ENCODE data around the gene CASP8AP2. TPM values are rescaled to one million over a fixed set of nuclear protein-coding genes. Genes with fewer than 3 reads are reported as not detected.
"Not testable (repeated sequence)": the region's sequence is repeated elsewhere in the genome, so short reads cannot be mapped to it uniquely, and the experiment has no call there.

CASP8AP2 gene
- total RNA-seq, 1 donor from 2014 or later = 59.0 TPM

- no peaks in the 10 kb centered on the region for H3K9me3 Mint-ChIP-seq
- Histone ChIP-seq H3K4me3 (peak overlapping the region; percentile 65), H2AFZ (replicated peaks) (no peak overlapping the region), H3K9ac (peak overlapping the region; percentile 50), H4K20me1 (ENCODE audit: low read depth) (peaks cover 46% of the 10 kb centered on the region), H3K4me1 (peaks cover 19% of the 10 kb centered on the region), H3K9me3 (ENCODE audit: low read depth) (no peaks in the 10 kb centered on the region), H3K27ac (peak overlapping the region; percentile 71), H3K27me3 (no peaks in the 10 kb centered on the region), H3K79me2 (ENCODE audit: low read depth) (peaks cover 58% of the 10 kb centered on the region), H3F3A (ENCODE audit: low read depth) (peaks cover 41% of the 10 kb centered on the region), H3K4me2 (peak overlapping the region; percentile 95), H3K36me3 (no peaks in the 10 kb centered on the region)
- no peaks in the 10 kb centered on the region for H3K36me3 Mint-ChIP-seq
- TF ChIP-seq, protein P1, sequence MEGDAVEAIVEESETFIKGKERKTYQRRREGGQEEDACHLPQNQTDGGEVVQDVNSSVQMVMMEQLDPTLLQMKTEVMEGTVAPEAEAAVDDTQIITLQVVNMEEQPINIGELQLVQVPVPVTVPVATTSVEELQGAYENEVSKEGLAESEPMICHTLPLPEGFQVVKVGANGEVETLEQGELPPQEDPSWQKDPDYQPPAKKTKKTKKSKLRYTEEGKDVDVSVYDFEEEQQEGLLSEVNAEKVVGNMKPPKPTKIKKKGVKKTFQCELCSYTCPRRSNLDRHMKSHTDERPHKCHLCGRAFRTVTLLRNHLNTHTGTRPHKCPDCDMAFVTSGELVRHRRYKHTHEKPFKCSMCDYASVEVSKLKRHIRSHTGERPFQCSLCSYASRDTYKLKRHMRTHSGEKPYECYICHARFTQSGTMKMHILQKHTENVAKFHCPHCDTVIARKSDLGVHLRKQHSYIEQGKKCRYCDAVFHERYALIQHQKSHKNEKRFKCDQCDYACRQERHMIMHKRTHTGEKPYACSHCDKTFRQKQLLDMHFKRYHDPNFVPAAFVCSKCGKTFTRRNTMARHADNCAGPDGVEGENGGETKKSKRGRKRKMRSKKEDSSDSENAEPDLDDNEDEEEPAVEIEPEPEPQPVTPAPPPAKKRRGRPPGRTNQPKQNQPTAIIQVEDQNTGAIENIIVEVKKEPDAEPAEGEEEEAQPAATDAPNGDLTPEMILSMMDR (IDR thresholded peaks at IDR 0.05) = no peak
- TF ChIP-seq EZH2phosphoT487 (IDR thresholded peaks at IDR 0.05) (no peak), EZH2 (IDR thresholded peaks at IDR 0.05) (no peak)
- peak overlapping the region; percentile 5 for H3K27ac Mint-ChIP-seq
- peaks cover 5% of the 10 kb centered on the region for H3K27me3 Mint-ChIP-seq (ENCODE audit: insufficient read depth, low read depth)
- peak; percentile 55 for DNase-seq (ENCODE audit: low spot score)
- peaks cover 27% of the 10 kb centered on the region for H3K4me1 Mint-ChIP-seq
- peak overlapping the region; percentile 97 for H3K4me3 Mint-ChIP-seq
These were observed 10.7 kb upstream of the CASP8AP2 start for GRCh38 chr6:89818977-89819335.

DNA sequence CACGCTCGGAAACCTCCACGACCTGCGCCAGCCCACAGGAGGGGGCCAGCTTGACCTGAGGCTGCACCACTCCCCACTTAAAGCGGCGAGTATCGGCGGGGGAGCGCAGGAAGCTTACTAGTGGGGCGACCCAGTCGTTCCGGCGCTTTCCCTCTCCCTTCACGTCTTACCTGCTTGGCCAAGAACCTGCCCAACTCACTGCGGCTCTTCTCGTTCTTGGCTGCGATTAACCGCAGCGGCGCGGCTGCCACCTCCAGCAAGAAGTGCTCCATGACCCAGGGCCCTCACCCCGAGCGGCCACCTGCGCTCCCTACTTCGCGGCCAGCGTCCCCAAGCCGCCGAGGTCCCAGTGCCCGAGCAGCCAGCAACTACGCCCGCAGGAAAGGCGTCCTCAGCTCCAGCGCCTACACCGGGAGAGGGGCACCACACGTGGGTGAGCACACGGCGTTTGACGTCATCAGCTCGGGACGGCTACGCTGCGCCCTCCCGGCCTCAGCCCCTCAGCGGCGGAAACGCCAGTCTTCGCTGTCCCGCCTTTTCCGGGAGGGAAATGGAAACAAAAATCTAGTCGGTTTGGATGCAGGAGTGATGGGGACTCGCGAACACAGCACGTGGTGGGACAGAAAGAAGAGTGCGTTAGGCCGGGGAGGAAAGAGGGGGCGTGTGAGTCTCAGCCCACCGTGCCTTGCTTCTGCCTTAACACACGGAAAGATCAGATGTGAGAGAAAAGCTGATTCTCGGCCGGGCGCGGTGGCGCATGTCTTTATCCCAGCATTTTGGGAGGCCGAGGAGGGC is 10.1 kb upstream of the CASP8AP2 start, which contains the start of gene MDN1:
TSS of gene MDN1 (minus strand) at position 459 of the 795 bp plus-strand sequence. CDS start at position 272, 187 bp downstream.
- Histone ChIP-seq H3K79me2 (ENCODE audit: low read depth) (peaks cover 52% of the 10 kb centered on the region), H3K9me3 (ENCODE audit: low read depth) (no peaks in the 10 kb centered on the region), H3K9ac (peak within 1 kb of the TSS; percentile 50), H2AFZ (replicated peaks) (peak within 1 kb of the TSS; percentile 86), H4K20me1 (ENCODE audit: low read depth) (peaks cover 42% of the 10 kb centered on the region), H3K36me3 (no peaks in the 10 kb centered on the region), H3K4me2 (peak within 1 kb of the TSS; percentile 95), H3F3A (ENCODE audit: low read depth) (peaks cover 41% of the 10 kb centered on the region), H3K27me3 (no peaks in the 10 kb centered on the region), H3K4me1 (peaks cover 19% of the 10 kb centered on the region), H3K27ac (peak within 1 kb of the TSS; percentile 71), H3K4me3 (peak within 1 kb of the TSS; percentile 65)
- peak within 1 kb of the TSS; percentile 93 for H3K27ac Mint-ChIP-seq
- H3K9me3 Mint-ChIP-seq = no peaks in the 10 kb centered on the region
- H3K4me3 Mint-ChIP-seq = peak within 1 kb of the TSS; percentile 97
- H3K4me1 Mint-ChIP-seq = peaks cover 27% of the 10 kb centered on the region
- H3K27me3 Mint-ChIP-seq (ENCODE audit: insufficient read depth, low read depth) = peaks cover 5% of the 10 kb centered on the region
- DNase-seq (ENCODE audit: low spot score) = peak; percentile 98
- TF ChIP-seq EZH2phosphoT487 (IDR thresholded peaks at IDR 0.05) (no peak), EZH2 (IDR thresholded peaks at IDR 0.05) (no peak)
- TF ChIP-seq, protein P1 (IDR thresholded peaks at IDR 0.05) = no peak
- H3K36me3 Mint-ChIP-seq = no peaks in the 10 kb centered on the region

DNA sequence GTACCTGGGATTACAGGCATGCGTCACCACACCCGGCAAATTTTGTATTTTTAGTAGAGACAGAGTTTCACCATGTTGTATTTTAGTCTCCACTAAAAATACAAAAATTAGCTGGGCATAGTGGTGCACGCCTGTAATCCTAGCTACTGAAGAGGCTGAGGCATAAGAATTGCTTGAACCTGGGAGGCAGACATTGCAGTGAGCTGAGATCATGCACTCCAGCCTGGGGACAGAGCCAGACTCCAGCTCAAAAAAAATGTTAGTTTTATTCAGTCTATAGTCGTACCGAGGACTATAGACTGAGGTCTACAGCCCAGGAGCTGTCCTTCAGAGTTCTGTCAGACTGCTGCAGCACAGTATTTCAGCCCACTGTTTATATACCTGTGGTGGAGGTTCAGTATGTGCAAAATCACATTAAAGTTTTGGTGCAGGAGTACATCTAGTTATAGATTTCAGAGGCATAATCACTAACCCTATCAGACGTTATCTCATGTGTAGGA is 3.6 kb upstream of the CASP8AP2 start:
- Mint-ChIP-seq H3K9me3 (no peaks in the 10 kb centered on the region), H3K36me3 (no peaks in the 10 kb centered on the region), H3K4me3 (no peak overlapping the region), H3K4me1 (peaks cover 12% of the 10 kb centered on the region), H3K27me3 (ENCODE audit: insufficient read depth, low read depth) (no peaks in the 10 kb centered on the region), H3K27ac (no peak overlapping the region)
- H3F3A ChIP-seq (ENCODE audit: low read depth) = peaks cover 8% of the 10 kb centered on the region
- H3K4me3 ChIP-seq = no peak overlapping the region
- TF ChIP-seq, protein P1 (IDR thresholded peaks at IDR 0.05) = no peak
- TF ChIP-seq EZH2 (IDR thresholded peaks at IDR 0.05) (no peak), EZH2phosphoT487 (IDR thresholded peaks at IDR 0.05) (no peak)
- no peak overlapping the region for H3K4me2 ChIP-seq
- no peak overlapping the region for H3K9ac ChIP-seq
- H3K9me3 ChIP-seq (ENCODE audit: low read depth) = no peaks in the 10 kb centered on the region
- DNase-seq (ENCODE audit: low spot score) = no peak
- no peaks in the 10 kb centered on the region for H4K20me1 ChIP-seq (ENCODE audit: low read depth)
- no peak overlapping the region for H3K27ac ChIP-seq
- peaks cover 13% of the 10 kb centered on the region for H3K79me2 ChIP-seq (ENCODE audit: low read depth)
- no peak overlapping the region for H2AFZ ChIP-seq (replicated peaks)
- H3K4me1 ChIP-seq = peaks cover 2% of the 10 kb centered on the region
- H3K36me3 ChIP-seq = no peaks in the 10 kb centered on the region
- no peaks in the 10 kb centered on the region for H3K27me3 ChIP-seq

DNA sequence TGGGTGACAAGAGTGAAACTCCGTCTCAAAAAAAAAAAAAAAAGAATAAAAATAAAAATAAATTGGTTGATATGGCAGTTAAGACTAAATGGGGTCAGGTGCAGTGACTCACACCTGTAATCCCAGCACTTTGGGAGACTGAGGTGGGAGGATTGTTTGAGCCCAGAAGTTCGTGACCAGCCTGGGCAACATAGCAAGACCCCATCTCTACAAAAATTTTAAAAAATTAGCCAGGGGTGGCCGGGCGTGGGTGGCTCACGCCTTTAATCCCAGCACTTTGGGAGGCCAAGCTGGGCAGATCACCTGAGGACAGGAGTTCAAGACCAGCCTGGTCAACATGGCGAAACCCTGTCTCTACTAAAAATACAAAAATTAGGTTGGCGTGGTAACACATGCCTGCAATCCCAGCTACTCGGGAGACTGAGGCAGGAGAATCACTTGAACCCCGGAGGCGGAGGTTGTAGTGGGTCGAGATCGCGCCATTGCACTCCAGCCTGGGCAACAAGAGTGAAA is 1.1 kb upstream of the CASP8AP2 start:
- not testable (repeated sequence) for H3K27me3 Mint-ChIP-seq (ENCODE audit: insufficient read depth, low read depth); H3K9ac ChIP-seq; H3K27me3 ChIP-seq; H3K36me3 Mint-ChIP-seq; H3K27ac ChIP-seq; H3K9me3 Mint-ChIP-seq; H3K27ac Mint-ChIP-seq; H4K20me1 ChIP-seq (ENCODE audit: low read depth); DNase-seq (ENCODE audit: low spot score); H2AFZ ChIP-seq (replicated peaks); H3K36me3 ChIP-seq; H3K9me3 ChIP-seq (ENCODE audit: low read depth); H3K4me1 ChIP-seq
- peaks cover 11% of the 10 kb centered on the region for H3F3A ChIP-seq (ENCODE audit: low read depth)
- H3K4me1 Mint-ChIP-seq = peaks cover 15% of the 10 kb centered on the region
- H3K79me2 ChIP-seq (ENCODE audit: low read depth) = peaks cover 37% of the 10 kb centered on the region
- peak overlapping the region; percentile 75 for H3K4me2 ChIP-seq
- H3K4me3 Mint-ChIP-seq = peak overlapping the region; percentile 98
- peak overlapping the region; percentile 74 for H3K4me3 ChIP-seq
